Calu3 (cell line): ENCODE results near the gene SLCO2A1. TPM values are rescaled to one million over a fixed set of nuclear protein-coding genes. Genes with fewer than 3 reads are reported as not detected.

Experiments used
- BruUV-seq: library from RNA; stranded (reverse); fragments of 400-500 nt; replicated peaks from 2 replicates; lab custom pipeline; 2021; lab: Mats Ljungman, UMichigan
- CTCF ChIA-PET: fragments of 300-600 bp; sonication (Branson Sonifier 250); formaldehyde crosslinking; loops from one replicate; lab custom pipeline; 2022; ENCODE audit warnings: antibody characterized with exemption; lab: Charles Lee
- DNase-seq: peaks from one replicate; pipeline ENCODE4 v3.0.0; 2022
- H3K27ac Mint-ChIP-seq: one replicate; pipeline ENCODE4 v1.8.0; 2022; ENCODE audit warnings: mixed read lengths; ENCODE audit not compliant: unreplicated experiment
- H3K27me3 Mint-ChIP-seq: one replicate; pipeline ENCODE4 v1.8.0; 2022; ENCODE audit warnings: mixed read lengths; ENCODE audit not compliant: unreplicated experiment
- H3K36me3 Mint-ChIP-seq: one replicate; pipeline ENCODE4 v1.8.0; 2022; ENCODE audit warnings: mild to moderate bottlenecking, moderate library complexity, mixed read lengths; ENCODE audit not compliant: insufficient read depth, unreplicated experiment
- H3K4me1 Mint-ChIP-seq: one replicate; pipeline ENCODE4 v1.8.0; 2022; ENCODE audit warnings: mild to moderate bottlenecking, low read depth, mixed read lengths; ENCODE audit not compliant: unreplicated experiment
- H3K4me3 Mint-ChIP-seq: one replicate; pipeline ENCODE4 v1.8.0; 2022; ENCODE audit warnings: mild to moderate bottlenecking, low read depth, moderate library complexity, mixed read lengths; ENCODE audit not compliant: unreplicated experiment
- H3K9me3 Mint-ChIP-seq: one replicate; pipeline ENCODE4 v1.8.0; 2022; ENCODE audit warnings: low read depth, mixed read lengths; ENCODE audit not compliant: unreplicated experiment
- intact Hi-C: fragments of 100-400 bp; cut with micrococcal nuclease; formaldehyde crosslinking; loops from one replicate; pipeline ENCODE4 v1.10.0; 2022; ENCODE audit not compliant: unreplicated experiment
- total RNA-seq: library from RNA; stranded (reverse); gene quantifications from 2 replicates; pipeline ENCODE4 v1.2.3, GENCODE V29; 2022
- TF ChIP-seq, protein P1 (sequence below): fragments of 200-600 bp; IDR thresholded peaks from one replicate; pipeline ENCODE4 v1.8.0; 2022; ENCODE audit warnings: antibody characterized with exemption; ENCODE audit not compliant: unreplicated experiment

The SLCO2A1 gene
- total RNA-seq, 1 experiment from 2014 or later: not detected

DNA sequence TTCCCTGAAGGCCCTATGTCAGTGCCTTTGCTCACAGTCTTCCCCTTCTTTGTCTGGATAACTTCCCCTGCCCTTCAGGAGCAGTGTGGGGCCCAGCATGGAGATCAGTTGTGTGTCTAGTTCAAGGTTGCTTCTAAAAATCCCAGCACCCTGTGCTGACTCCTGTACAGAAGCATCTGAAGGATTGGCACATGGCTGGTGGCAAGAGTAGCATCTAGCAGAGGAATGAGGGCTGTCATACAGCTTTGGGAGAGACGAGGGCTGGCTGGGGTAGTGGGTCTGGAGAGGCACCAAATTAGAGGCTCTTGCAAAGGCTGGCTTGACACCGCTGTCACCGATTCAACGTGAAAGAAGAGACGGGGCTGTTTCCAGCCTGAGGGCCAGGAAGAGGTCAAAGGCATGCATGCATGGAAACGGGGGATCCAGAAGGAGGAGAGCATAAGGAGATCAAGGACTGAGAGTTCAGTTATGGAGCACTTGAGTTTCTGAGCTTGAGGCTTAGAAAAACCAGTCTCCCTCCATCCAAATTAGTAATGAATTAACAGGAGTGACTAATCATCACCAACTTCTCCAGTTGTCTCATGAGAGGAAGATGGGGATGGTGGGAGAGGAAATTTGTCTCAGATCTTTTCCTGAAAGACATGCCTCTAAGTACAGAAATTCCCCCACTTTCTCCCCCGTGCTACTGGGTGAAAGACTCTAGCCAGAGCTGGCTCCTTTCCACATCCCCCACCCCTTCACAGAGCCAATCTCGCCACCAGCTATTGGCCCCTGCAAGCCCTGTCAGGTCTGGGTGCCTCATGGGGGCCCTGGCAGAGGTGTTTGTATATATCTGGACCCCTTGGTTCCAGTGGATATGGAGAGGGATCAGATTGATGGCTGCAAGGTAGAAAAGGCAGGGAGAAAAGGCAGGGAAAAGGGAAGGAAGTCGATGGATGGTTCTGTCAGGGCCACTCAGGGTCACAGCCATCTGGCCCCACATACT is 45.9 kb downstream of the SLCO2A1 start:
- CTCF ChIA-PET: interaction anchor here (2.0 kb wide), 1 partner anchor 11 kb away, joined by 7 read pairs; no protein-coding TSS in a partner anchor
- DNase-seq: no peak
- H3K9me3 Mint-ChIP-seq: no peaks in the 10 kb centered on the region
- no peaks in the 10 kb centered on the region for H3K36me3 Mint-ChIP-seq
- H3K4me3 Mint-ChIP-seq: no peak overlapping the region
- H3K27me3 Mint-ChIP-seq: peaks cover 92% of the 10 kb centered on the region
- peaks cover 36% of the 10 kb centered on the region for H3K4me1 Mint-ChIP-seq
- intact Hi-C loops: no loop called here
- no peak overlapping the region for H3K27ac Mint-ChIP-seq
- TF ChIP-seq, protein P1, sequence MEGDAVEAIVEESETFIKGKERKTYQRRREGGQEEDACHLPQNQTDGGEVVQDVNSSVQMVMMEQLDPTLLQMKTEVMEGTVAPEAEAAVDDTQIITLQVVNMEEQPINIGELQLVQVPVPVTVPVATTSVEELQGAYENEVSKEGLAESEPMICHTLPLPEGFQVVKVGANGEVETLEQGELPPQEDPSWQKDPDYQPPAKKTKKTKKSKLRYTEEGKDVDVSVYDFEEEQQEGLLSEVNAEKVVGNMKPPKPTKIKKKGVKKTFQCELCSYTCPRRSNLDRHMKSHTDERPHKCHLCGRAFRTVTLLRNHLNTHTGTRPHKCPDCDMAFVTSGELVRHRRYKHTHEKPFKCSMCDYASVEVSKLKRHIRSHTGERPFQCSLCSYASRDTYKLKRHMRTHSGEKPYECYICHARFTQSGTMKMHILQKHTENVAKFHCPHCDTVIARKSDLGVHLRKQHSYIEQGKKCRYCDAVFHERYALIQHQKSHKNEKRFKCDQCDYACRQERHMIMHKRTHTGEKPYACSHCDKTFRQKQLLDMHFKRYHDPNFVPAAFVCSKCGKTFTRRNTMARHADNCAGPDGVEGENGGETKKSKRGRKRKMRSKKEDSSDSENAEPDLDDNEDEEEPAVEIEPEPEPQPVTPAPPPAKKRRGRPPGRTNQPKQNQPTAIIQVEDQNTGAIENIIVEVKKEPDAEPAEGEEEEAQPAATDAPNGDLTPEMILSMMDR: no peak
- BruUV-seq: no TSS peak

DNA sequence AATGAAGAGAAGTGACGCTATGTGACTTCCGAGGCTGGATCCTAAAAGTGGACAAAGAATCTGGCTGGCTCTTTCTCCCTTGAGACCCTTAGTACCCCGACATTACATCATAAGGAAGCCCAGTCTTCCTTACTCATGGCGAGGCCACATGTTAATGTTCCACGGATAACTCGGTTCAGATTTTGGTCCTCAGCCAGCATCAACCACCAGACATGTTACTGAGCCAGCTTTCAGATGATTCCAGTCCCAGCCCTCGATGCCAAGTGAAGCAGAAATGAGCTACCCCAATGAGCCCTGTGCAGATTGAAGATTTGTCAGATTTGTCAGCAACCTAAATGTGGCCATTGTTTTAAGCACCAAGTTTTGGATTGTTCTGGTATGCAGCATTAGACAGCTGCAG is 46.6 kb downstream of the SLCO2A1 start:
- Mint-ChIP-seq H3K4me3 (no peak overlapping the region), H3K27ac (no peak overlapping the region), H3K36me3 (no peaks in the 10 kb centered on the region), H3K27me3 (peaks cover 91% of the 10 kb centered on the region), H3K9me3 (no peaks in the 10 kb centered on the region), H3K4me1 (peaks cover 30% of the 10 kb centered on the region)
- BruUV-seq: no TSS peak
- TF ChIP-seq, protein P1: no peak
- DNase-seq: no peak
- CTCF ChIA-PET: interaction anchor here (2.0 kb wide), 1 partner anchor 12 kb away, joined by 7 read pairs; no protein-coding TSS in a partner anchor
- intact Hi-C loops: no loop called here

DNA sequence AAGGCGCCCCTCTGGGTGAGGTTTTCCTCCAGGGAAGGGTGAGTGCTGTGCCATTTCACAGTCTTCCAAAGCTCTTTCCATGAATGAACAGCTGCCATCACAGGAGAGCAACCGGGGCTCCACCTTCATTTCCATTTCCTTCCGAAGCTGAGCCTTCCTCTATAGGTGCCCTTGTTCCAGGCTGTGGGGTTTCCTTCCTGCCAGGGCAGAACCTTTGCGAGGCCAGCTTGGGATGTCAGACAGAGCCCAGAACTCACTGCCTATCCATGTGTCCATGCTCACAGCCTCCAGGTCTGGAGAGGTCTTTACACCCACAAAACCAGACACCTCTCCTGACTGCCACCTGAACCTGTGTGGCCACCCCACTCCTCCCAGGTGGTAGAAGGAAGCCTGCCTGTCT is 49.2 kb downstream of the SLCO2A1 start:
- H3K27ac Mint-ChIP-seq: no peak overlapping the region
- H3K9me3 Mint-ChIP-seq: no peaks in the 10 kb centered on the region
- intact Hi-C loops: no loop called here
- no peak overlapping the region for H3K4me3 Mint-ChIP-seq
- H3K27me3 Mint-ChIP-seq: peaks cover 91% of the 10 kb centered on the region
- BruUV-seq: no TSS peak
- TF ChIP-seq, protein P1: no peak
- CTCF ChIA-PET: interaction anchor here (1.1 kb wide), 1 partner anchor 23 kb away, joined by 3 read pairs; no protein-coding TSS in a partner anchor
- no peaks in the 10 kb centered on the region for H3K36me3 Mint-ChIP-seq
- H3K4me1 Mint-ChIP-seq: peaks cover 10% of the 10 kb centered on the region
- no peak for DNase-seq

DNA sequence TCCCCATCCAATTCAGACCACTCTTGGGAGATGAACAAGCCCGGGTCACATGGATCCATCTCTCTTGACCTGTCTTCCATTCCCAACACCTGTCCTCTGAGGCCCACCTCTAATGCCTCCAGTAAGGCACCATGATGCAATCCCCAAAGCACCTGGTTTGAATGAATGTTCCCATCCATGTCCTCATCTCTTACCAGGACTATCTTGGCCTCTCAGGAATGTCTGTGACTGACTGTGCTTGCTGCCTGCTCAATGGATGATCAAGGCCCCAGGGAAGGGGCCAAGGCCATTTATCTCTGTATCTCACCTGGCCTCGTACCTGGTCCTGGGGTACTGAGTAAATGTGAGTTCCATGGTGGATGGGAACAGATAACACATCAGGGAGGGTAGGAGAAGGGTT is 49.7 kb downstream of the SLCO2A1 start:
- TF ChIP-seq, protein P1: no peak
- H3K27ac Mint-ChIP-seq: no peak overlapping the region
- H3K27me3 Mint-ChIP-seq: peaks cover 91% of the 10 kb centered on the region
- H3K9me3 Mint-ChIP-seq: no peaks in the 10 kb centered on the region
- intact Hi-C loops: no loop called here
- BruUV-seq: no TSS peak
- CTCF ChIA-PET: interaction anchor here (0.5 kb wide), 1 partner anchor 243 kb away, joined by 4 read pairs; no protein-coding TSS in a partner anchor
- H3K4me1 Mint-ChIP-seq: peaks cover 10% of the 10 kb centered on the region
- no peaks in the 10 kb centered on the region for H3K36me3 Mint-ChIP-seq
- no peak for DNase-seq
- no peak overlapping the region for H3K4me3 Mint-ChIP-seq
